ENCODE measurements around the gene IP6K1.
"Not testable (repeated sequence)": the region's sequence is repeated elsewhere in the genome, so short reads cannot be mapped to it uniquely, and the experiment has no call there.

The IP6K1 gene

DNA sequence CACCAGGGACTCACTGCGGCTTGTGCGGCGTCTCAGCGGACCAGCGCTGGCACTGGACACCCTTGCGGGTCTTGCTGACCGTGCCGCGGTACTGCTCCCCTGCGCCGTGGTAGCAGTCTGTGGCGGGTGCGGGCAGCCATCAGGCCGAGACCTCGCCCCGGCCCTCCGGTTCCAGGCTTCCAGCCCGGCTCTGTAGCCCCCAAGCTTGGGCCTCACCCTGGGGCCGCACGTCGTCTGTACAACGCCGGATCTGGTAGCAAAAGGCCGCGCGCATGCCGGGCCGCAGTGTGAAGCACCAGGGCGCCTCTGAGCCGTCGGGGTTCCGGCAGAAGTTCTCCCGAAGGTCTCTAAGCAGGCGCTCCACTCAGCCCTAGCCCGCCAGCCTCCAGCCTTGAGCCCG is 100.5 kb downstream of the IP6K1 start:
- DNase-seq (ENCODE audit: low spot score in 2 of 2); H3K9me3 ChIP-seq; H3K4me1 ChIP-seq; H3K27me3 ChIP-seq (ENCODE audit: low read depth); in situ Hi-C loops (cut with MboI; ENCODE audit: low sequenced_read_pairs); H3K4me3 ChIP-seq: not testable (repeated sequence)
- H3K36me3 ChIP-seq (replicated peaks): peaks cover 31% of the 10 kb centered on the region

DNA sequence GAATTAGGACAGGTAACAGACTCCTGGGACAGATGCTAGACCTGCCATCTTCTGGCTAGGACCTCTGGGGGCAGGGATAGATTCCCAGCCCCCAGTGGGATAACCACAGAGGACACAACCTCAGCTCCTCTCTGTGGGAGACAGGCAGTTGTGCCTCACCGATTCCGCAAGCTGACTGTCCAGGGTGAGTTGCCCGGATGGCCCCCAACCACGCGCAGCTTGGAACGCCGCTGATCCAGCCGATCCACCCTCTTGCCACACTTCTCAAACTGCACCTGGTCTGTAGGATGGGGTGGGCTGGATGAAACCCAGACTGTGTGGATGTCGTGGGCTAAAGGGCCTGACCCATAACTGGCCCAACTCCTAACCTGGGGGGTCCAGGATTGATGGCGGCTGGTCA is 101.2 kb downstream of the IP6K1 start:
- H3K36me3 ChIP-seq (replicated peaks): peaks cover 38% of the 10 kb centered on the region
- H3K9me3 ChIP-seq; in situ Hi-C loops (cut with MboI; ENCODE audit: low sequenced_read_pairs); DNase-seq (ENCODE audit: low spot score in 2 of 2); H3K4me1 ChIP-seq; H3K4me3 ChIP-seq; H3K27me3 ChIP-seq (ENCODE audit: low read depth): not testable (repeated sequence)

DNA sequence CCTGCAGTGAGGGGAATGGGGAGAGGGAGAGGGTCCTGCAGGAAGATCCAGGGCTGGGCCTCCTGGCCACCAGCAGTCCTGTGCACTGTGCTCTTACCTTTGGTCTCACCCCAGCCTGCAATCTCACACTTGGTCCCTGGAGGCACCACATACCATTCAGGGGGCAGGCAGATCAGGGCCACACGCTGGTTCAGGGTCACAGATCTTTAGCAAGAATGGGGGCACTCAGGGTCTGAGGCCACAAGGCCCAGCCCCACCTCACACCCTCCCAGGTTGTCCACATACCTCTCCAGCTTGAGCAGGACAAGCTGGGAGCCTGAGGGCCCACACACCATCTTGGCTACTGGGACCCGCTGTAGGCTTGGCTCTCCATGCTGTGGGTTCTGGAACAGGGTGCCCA is 101.9 kb downstream of the IP6K1 start:
- H3K4me3 ChIP-seq; H3K9me3 ChIP-seq; DNase-seq (ENCODE audit: low spot score in 2 of 2); in situ Hi-C loops (cut with MboI; ENCODE audit: low sequenced_read_pairs); H3K27me3 ChIP-seq (ENCODE audit: low read depth); H3K4me1 ChIP-seq: not testable (repeated sequence)
- H3K36me3 ChIP-seq (replicated peaks): peaks cover 44% of the 10 kb centered on the region

DNA sequence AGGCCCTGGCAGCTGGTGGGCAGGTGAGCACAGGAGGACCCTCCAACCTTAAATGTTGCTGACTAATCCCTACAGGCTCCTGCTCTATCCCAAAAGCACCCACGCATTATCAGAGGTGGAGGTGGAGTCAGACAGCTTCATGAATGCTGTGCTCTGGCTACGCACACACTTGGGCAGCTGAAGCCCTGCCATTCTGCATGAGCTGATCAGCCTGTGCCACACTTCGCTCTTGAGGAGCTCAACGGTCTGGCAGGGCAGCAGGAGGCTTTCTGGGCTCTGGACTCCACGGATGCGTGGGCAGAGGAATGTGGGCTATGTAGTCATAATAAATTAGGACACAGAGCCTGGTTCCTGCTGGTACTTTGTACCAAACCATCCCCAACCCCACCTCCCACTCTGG is 103.2 kb downstream of the IP6K1 start:
- in situ Hi-C loops (cut with MboI; ENCODE audit: low sequenced_read_pairs): no loop called here
- Histone ChIP-seq H3K9me3 (no peaks in the 10 kb centered on the region), H3K4me3 (no peak overlapping the region), H3K4me1 (no peaks in the 10 kb centered on the region), H3K27me3 (ENCODE audit: low read depth) (no peaks in the 10 kb centered on the region), H3K36me3 (replicated peaks) (peaks cover 57% of the 10 kb centered on the region)
- no peak for DNase-seq (ENCODE audit: low spot score in 2 of 2)

DNA sequence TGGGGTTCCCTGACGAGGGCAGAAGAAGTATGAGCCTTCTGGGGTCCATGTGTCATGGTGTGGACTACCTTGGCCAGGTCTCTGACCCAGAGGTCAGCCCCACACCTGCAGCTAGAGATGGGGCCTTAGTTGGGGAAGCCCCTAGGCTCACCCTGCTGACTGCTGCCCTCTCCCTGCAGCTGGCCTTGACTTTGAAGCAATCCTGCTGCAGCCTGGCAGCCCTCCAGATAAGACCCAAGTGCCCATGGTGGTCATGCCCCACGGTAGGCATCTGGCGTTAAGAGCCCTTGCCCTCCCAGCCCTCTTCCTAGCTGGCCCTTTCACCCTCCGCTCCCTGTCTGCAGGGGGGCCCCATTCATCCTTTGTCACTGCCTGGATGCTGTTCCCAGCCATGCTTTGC is 104.8 kb downstream of the IP6K1 start:
- H3K4me3 ChIP-seq: no peak overlapping the region
- H3K36me3 ChIP-seq (replicated peaks): peaks cover 74% of the 10 kb centered on the region
- in situ Hi-C loops (cut with MboI; ENCODE audit: low sequenced_read_pairs): no loop called here
- H3K27me3 ChIP-seq (ENCODE audit: low read depth): no peaks in the 10 kb centered on the region
- no peaks in the 10 kb centered on the region for H3K9me3 ChIP-seq
- DNase-seq (ENCODE audit: low spot score in 2 of 2): no peak
- H3K4me1 ChIP-seq: no peaks in the 10 kb centered on the region

DNA sequence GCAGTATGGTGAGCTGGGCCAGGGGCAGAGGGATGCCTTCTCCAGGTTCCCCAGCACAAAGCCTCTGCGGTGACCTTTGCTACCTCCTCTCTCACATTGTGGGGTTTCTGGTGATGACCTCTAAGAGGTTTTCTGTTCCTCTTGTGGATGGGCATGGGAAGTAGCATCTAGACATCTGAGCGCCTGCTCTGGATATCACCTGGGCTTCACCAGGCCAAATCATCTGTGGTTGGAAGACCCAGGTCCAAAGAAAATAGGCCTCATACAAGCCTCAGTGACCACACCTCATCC is 105.2 kb downstream of the IP6K1 start:
- Histone ChIP-seq H3K4me3 (no peak overlapping the region), H3K36me3 (replicated peaks) (peaks cover 77% of the 10 kb centered on the region)

DNA sequence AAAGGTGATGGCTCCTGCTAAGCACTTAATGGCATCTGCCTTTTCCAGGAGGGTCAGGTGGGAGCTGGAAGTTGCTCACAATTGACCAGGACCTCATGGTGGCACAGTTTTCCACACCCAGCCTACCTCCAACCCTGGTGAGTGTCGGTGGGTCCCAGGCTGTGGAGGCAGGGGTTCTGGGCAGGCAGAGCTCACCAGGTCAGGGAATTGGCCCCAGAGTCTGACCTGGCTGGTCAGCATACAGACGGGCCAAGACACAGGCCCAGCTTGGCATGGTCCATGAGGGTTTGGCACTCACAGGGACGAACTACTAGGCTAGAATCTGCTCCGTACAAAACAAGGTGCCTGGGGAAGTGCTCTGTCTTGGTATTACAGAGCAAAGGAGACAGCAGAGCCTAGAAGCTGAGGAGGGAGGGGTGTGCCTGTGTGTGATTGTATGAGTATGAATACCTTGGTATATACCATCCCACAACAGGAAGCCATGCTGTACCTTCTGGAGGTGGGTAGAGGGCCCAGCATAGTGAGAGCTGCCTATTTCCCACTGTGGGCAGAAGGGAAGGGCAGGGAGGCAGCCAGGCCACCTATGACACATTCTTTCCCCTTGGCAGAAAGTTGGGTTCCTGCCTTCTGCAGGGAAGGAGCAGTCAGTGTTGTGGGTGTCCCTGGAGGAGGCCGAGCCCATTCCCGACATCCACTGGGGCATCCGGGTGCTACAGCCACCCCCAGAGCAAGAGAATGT is 105.7 kb downstream of the IP6K1 start:
- no peak for DNase-seq (ENCODE audit: low spot score in 2 of 2)
- H3K27me3 ChIP-seq (ENCODE audit: low read depth): no peaks in the 10 kb centered on the region
- peaks cover 82% of the 10 kb centered on the region for H3K36me3 ChIP-seq (replicated peaks)
- no peaks in the 10 kb centered on the region for H3K4me1 ChIP-seq
- no peak overlapping the region for H3K4me3 ChIP-seq
- in situ Hi-C loops (cut with MboI; ENCODE audit: low sequenced_read_pairs): no loop called here
- no peaks in the 10 kb centered on the region for H3K9me3 ChIP-seq

More for the DNA sequence above, 105.2 kb downstream of the IP6K1 start:
- in situ Hi-C loops (cut with MboI; ENCODE audit: low sequenced_read_pairs): no loop called here
- Histone ChIP-seq H3K4me1 (no peaks in the 10 kb centered on the region), H3K9me3 (no peaks in the 10 kb centered on the region), H3K27me3 (ENCODE audit: low read depth) (no peaks in the 10 kb centered on the region)
- DNase-seq (ENCODE audit: low spot score in 2 of 2): no peak

DNA sequence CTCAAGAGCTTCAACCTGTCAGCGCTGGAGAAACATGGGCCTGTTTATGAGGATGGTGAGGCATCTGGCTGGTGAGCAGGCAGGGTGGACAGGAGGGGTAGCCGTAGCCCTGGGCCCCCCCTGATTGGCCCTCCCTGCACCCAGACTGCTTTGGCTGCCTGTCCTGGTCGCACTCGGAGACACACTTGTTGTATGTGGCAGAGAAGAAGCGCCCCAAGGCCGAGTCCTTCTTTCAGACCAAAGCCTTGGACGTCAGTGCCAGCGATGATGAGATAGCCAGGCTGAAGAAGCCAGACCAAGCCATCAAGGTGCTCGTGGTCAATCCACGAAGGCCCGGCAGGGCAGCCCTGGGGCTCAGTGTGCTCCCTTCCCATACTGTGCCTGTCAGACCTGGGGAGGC is 110.4 kb downstream of the IP6K1 start:
- Histone ChIP-seq H3K27me3 (ENCODE audit: low read depth) (no peaks in the 10 kb centered on the region), H3K36me3 (replicated peaks) (peaks cover 56% of the 10 kb centered on the region), H3K4me3 (no peak overlapping the region), H3K9me3 (no peaks in the 10 kb centered on the region), H3K4me1 (peaks cover 12% of the 10 kb centered on the region)
- no peak for DNase-seq (ENCODE audit: low spot score in 2 of 2)
- in situ Hi-C loops (cut with MboI; ENCODE audit: low sequenced_read_pairs): no loop called here

DNA sequence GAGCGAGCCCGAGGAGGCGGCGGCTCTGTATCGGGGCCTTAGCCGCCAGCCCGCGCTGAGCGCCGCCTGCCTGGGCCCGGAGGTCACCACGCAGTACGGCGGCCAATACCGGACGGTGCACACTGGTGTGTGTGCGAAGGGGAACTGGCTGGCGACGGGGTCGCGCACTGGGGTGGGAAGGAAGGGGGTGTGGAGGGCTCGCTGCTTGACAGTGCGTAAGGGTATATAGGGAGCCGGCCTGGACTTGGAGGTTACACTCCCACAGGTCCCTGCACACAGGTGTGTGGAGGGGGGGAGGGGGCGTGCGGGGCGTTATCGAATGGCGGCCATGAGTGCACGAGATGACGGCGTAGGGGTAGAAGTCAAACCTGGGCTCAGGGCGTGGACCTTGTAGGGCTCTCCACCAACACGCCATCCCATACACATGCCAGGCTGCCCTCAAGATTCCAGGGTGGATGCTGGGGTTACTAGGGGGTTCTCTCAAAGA is 111.8 kb downstream of the IP6K1 start:
- H3K4me3 ChIP-seq: peak overlapping the region; percentile 89
- no peaks in the 10 kb centered on the region for H3K27me3 ChIP-seq (ENCODE audit: low read depth)
- no peak for DNase-seq (ENCODE audit: low spot score in 2 of 2)
- in situ Hi-C loops (cut with MboI; ENCODE audit: low sequenced_read_pairs): loop anchor here (5.0 kb wide), 1 partner anchor 127 kb away; no protein-coding TSS in a partner anchor
- peaks cover 42% of the 10 kb centered on the region for H3K36me3 ChIP-seq (replicated peaks)
- no peaks in the 10 kb centered on the region for H3K9me3 ChIP-seq
- H3K4me1 ChIP-seq: peaks cover 12% of the 10 kb centered on the region

Data from HAP-1 (cell line).